Measurements from ENCODE around the gene CCNQ.

Gene CCNQ

DNA sequence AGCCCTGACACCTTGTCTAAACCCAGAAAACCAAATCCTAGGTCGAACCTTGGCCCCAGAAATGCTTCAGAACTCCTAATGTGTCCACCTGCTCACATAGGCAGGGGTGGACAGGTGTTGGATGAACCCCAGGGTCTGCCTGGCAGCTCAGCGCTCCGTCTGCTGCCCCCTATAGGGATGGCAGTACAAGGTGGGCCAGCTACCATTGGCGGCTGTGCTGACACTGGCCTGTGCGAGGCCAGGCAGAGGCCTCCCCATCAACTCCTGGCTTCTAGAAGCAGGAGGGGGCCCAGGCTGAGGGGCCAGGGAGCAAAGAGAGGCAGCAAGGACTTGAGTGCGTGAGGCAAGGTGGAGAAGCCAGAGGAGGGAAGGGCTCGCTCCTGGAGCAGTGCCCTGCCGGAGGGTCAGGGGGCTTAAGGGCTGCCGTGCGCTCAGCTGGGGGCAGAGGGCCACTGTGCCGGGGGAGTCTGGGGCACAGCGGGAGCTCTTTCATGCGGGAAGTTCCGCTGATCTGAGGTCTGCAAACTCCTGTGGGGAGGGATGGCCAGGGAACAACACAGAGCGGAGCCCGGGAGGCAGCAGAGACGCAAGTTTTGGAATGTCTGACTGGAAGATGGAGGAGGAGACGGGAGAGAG, 20.6 kb downstream of the CCNQ start:
- DNase-seq, result peak; percentile 26
- Histone ChIP-seq H3K27ac (ENCODE audit: low read depth, low read length) (no peak overlapping the region), H3K9ac (ENCODE audit: low read length) (no peak overlapping the region), H3K79me1 (ENCODE audit: low read length) (no peaks in the 10 kb centered on the region), H2BK5ac (ENCODE audit: low read length) (no peak overlapping the region), H3K27me3 (ENCODE audit: insufficient read depth, low read length, poor library complexity) (no peaks in the 10 kb centered on the region), H3K79me2 (ENCODE audit: control insufficient read depth, insufficient read depth, low read length) (no peaks in the 10 kb centered on the region), H3K18ac (ENCODE audit: low read length) (no peak overlapping the region), H3K23ac (ENCODE audit: low read length) (no peak overlapping the region), H3K4me1 (ENCODE audit: control insufficient read depth, low read depth, low read length) (no peaks in the 10 kb centered on the region), H2AK5ac (ENCODE audit: low read length) (no peak overlapping the region), H2BK15ac (replicated peaks; ENCODE audit: low read depth) (no peak overlapping the region), H3K4me2 (ENCODE audit: low read length) (no peak overlapping the region), H3K36me3 (ENCODE audit: control insufficient read depth, insufficient read depth, low read length) (no peaks in the 10 kb centered on the region), H2BK120ac (ENCODE audit: low read depth, low read length) (no peak overlapping the region), H3K56ac (ENCODE audit: low read length) (no peak overlapping the region), H3K4ac (ENCODE audit: low read depth, low read length) (no peak overlapping the region), H3K4me3 (ENCODE audit: low read length) (no peak overlapping the region), H4K5ac (ENCODE audit: low read length) (no peak overlapping the region), H4K8ac (ENCODE audit: low read depth, low read length) (no peak overlapping the region)
- WGBS (ENCODE audit: extremely low coverage, insufficient coverage, low lambda C conversion rate), result no CpG with 5 or more reads among the region's 18 CpGs

DNA sequence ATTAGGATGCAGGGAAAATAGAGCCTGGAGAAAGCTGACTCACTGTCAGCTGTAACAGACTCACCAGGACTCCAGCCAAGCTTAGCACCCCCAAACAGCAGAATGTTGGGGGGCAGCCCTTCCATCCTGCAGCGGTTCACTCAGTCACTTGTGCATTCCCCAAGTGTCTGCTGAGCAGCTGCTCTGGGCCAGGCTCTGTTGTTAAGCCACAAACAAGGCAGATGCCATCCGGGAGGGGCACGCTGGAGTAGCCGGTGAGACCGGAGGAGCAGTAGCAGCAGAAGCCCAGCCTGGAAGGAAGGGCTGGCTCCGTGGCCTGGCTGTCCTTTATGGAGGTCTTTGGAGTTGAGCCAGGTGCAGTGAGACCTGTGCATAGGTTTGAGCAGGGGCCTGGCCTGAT, 22.0 kb downstream of the CCNQ start:
- Histone ChIP-seq H3K79me2 (ENCODE audit: control insufficient read depth, insufficient read depth, low read length) (no peaks in the 10 kb centered on the region), H3K4ac (ENCODE audit: low read depth, low read length) (no peak overlapping the region), H3K4me1 (ENCODE audit: control insufficient read depth, low read depth, low read length) (no peaks in the 10 kb centered on the region), H3K79me1 (ENCODE audit: low read length) (no peaks in the 10 kb centered on the region), H4K5ac (ENCODE audit: low read length) (no peak overlapping the region), H4K8ac (ENCODE audit: low read depth, low read length) (no peak overlapping the region), H2BK5ac (ENCODE audit: low read length) (no peak overlapping the region), H2AK5ac (ENCODE audit: low read length) (no peak overlapping the region), H3K9ac (ENCODE audit: low read length) (no peak overlapping the region), H3K18ac (ENCODE audit: low read length) (no peak overlapping the region), H2BK15ac (replicated peaks; ENCODE audit: low read depth) (no peak overlapping the region), H2BK120ac (ENCODE audit: low read depth, low read length) (no peak overlapping the region), H3K4me2 (ENCODE audit: low read length) (no peak overlapping the region), H3K36me3 (ENCODE audit: control insufficient read depth, insufficient read depth, low read length) (no peaks in the 10 kb centered on the region), H3K27me3 (ENCODE audit: insufficient read depth, low read length, poor library complexity) (no peaks in the 10 kb centered on the region), H3K27ac (ENCODE audit: low read depth, low read length) (no peak overlapping the region), H3K4me3 (ENCODE audit: low read length) (no peak overlapping the region), H3K23ac (ENCODE audit: low read length) (no peak overlapping the region), H3K56ac (ENCODE audit: low read length) (no peak overlapping the region)
- no CpG with 5 or more reads among the region's 6 CpGs for WGBS (ENCODE audit: extremely low coverage, insufficient coverage, low lambda C conversion rate)
- DNase-seq, result no peak

DNA sequence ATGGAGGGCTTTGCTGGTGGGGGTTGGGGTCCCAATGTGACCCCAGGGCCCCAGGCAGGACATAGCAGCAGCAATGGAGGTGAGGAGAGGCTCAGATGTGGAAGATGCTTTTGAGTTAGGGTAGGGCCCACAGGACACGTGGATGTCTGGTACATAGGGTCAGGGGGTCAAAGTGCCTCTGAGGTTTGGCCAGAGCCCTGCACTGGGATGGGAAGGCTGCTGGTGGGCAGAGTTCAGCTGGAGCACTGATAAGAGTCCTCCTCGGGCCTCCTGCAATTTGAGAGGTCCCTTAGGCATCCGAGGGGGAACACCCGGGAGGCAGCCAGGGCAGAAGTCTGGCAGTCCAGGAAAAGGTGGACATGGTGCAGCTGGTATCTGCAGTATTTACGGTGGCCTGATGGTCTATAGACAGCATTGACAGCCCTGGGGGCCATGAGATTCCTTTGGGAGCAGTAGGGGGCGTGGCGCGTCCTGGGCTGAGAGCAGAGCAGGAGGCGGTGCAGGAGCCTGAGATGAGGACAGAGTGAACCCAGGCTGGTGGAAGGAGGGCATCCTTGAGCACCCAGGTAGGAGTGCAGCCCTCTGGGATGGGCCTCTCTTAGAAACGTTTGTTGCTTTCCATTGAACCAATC, 22.6 kb downstream of the CCNQ start:
- no peak overlapping the region for H3K18ac ChIP-seq (ENCODE audit: low read length)
- no peak overlapping the region for H3K4ac ChIP-seq (ENCODE audit: low read depth, low read length)
- H4K8ac ChIP-seq (ENCODE audit: low read depth, low read length), result no peak overlapping the region
- no peak overlapping the region for H3K4me3 ChIP-seq (ENCODE audit: low read length)
- H3K4me1 ChIP-seq (ENCODE audit: control insufficient read depth, low read depth, low read length), result no peaks in the 10 kb centered on the region
- H3K56ac ChIP-seq (ENCODE audit: low read length), result no peak overlapping the region
- no peak overlapping the region for H2BK15ac ChIP-seq (replicated peaks; ENCODE audit: low read depth)
- H4K5ac ChIP-seq (ENCODE audit: low read length), result no peak overlapping the region
- H3K23ac ChIP-seq (ENCODE audit: low read length), result no peak overlapping the region
- no peak overlapping the region for H3K9ac ChIP-seq (ENCODE audit: low read length)
- no peaks in the 10 kb centered on the region for H3K79me1 ChIP-seq (ENCODE audit: low read length)
- H2BK5ac ChIP-seq (ENCODE audit: low read length), result no peak overlapping the region
- no CpG with 5 or more reads among the region's 10 CpGs for WGBS (ENCODE audit: extremely low coverage, insufficient coverage, low lambda C conversion rate)
- no peak overlapping the region for H3K27ac ChIP-seq (ENCODE audit: low read depth, low read length)
- no peaks in the 10 kb centered on the region for H3K27me3 ChIP-seq (ENCODE audit: insufficient read depth, low read length, poor library complexity)
- no peak overlapping the region for H2BK120ac ChIP-seq (ENCODE audit: low read depth, low read length)
- DNase-seq, result no peak
- no peak overlapping the region for H2AK5ac ChIP-seq (ENCODE audit: low read length)
- H3K4me2 ChIP-seq (ENCODE audit: low read length), result no peak overlapping the region
- H3K79me2 ChIP-seq (ENCODE audit: control insufficient read depth, insufficient read depth, low read length), result no peaks in the 10 kb centered on the region
- H3K36me3 ChIP-seq (ENCODE audit: control insufficient read depth, insufficient read depth, low read length), result no peaks in the 10 kb centered on the region

DNA sequence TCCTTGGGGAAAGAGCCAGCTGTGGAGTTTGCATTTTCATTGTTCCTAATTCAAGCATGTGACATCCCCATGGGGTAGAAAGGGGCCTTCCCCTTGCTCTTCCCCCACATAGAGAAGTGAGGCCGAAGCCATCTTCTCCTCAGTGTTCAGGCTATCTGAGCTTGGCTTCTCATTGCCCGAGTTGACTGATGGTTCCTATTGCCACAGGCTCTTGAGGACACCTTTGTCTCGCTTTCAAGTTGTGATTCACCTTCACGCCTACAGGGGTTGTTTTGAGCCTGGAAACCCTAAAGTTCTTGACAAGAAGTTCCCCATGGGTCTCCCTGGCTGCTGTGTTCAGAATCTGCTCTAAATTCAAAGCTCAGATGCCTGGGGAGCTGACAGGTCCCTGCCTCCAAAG, 25.0 kb downstream of the CCNQ start:
- H3K4me1 ChIP-seq (ENCODE audit: control insufficient read depth, low read depth, low read length), result no peaks in the 10 kb centered on the region
- no peaks in the 10 kb centered on the region for H3K36me3 ChIP-seq (ENCODE audit: control insufficient read depth, insufficient read depth, low read length)
- H3K27ac ChIP-seq (ENCODE audit: low read depth, low read length), result no peak overlapping the region
- H3K56ac ChIP-seq (ENCODE audit: low read length), result no peak overlapping the region
- no peak overlapping the region for H3K9ac ChIP-seq (ENCODE audit: low read length)
- no peak overlapping the region for H3K18ac ChIP-seq (ENCODE audit: low read length)
- no peak overlapping the region for H4K5ac ChIP-seq (ENCODE audit: low read length)
- DNase-seq, result peak; percentile 49
- no peak overlapping the region for H4K8ac ChIP-seq (ENCODE audit: low read depth, low read length)
- no peak overlapping the region for H2AK5ac ChIP-seq (ENCODE audit: low read length)
- H3K79me2 ChIP-seq (ENCODE audit: control insufficient read depth, insufficient read depth, low read length), result no peaks in the 10 kb centered on the region
- no peaks in the 10 kb centered on the region for H3K27me3 ChIP-seq (ENCODE audit: insufficient read depth, low read length, poor library complexity)
- no peak overlapping the region for H2BK15ac ChIP-seq (replicated peaks; ENCODE audit: low read depth)
- H3K79me1 ChIP-seq (ENCODE audit: low read length), result no peaks in the 10 kb centered on the region
- H3K23ac ChIP-seq (ENCODE audit: low read length), result no peak overlapping the region
- no peak overlapping the region for H3K4me2 ChIP-seq (ENCODE audit: low read length)
- H2BK5ac ChIP-seq (ENCODE audit: low read length), result no peak overlapping the region
- no peak overlapping the region for H2BK120ac ChIP-seq (ENCODE audit: low read depth, low read length)
- no CpG with 5 or more reads among the region's 4 CpGs for WGBS (ENCODE audit: extremely low coverage, insufficient coverage, low lambda C conversion rate)
- H3K4me3 ChIP-seq (ENCODE audit: low read length), result no peak overlapping the region
- H3K4ac ChIP-seq (ENCODE audit: low read depth, low read length), result no peak overlapping the region

DNA sequence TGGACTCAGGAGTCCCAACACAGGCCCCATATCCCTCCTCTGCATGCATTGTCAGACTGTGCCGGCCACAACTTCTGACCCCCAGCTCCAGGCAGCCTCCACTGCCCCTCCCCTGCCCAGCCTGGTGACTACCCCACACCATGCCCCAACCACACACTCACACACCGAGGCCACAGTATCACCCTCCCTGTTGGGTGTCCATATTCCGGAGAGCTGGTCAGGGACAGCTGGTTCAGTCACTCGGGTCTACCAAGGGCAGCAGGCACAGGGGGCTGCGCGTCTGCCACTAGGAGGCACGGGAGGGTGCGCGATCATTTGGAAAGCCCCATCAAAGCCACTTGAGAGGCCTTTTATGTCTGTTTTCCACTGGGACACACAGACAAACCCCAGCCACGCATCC, 26.3 kb downstream of the CCNQ start:
- no peak overlapping the region for H3K27ac ChIP-seq (ENCODE audit: low read depth, low read length)
- no peak overlapping the region for H2AK5ac ChIP-seq (ENCODE audit: low read length)
- no peak for DNase-seq
- H3K4me2 ChIP-seq (ENCODE audit: low read length), result no peak overlapping the region
- H3K18ac ChIP-seq (ENCODE audit: low read length), result no peak overlapping the region
- no peaks in the 10 kb centered on the region for H3K36me3 ChIP-seq (ENCODE audit: control insufficient read depth, insufficient read depth, low read length)
- no peak overlapping the region for H3K4ac ChIP-seq (ENCODE audit: low read depth, low read length)
- no peak overlapping the region for H4K8ac ChIP-seq (ENCODE audit: low read depth, low read length)
- H4K5ac ChIP-seq (ENCODE audit: low read length), result no peak overlapping the region
- no peak overlapping the region for H2BK15ac ChIP-seq (replicated peaks; ENCODE audit: low read depth)
- H2BK5ac ChIP-seq (ENCODE audit: low read length), result no peak overlapping the region
- H3K56ac ChIP-seq (ENCODE audit: low read length), result no peak overlapping the region
- no peaks in the 10 kb centered on the region for H3K4me1 ChIP-seq (ENCODE audit: control insufficient read depth, low read depth, low read length)
- H3K9ac ChIP-seq (ENCODE audit: low read length), result no peak overlapping the region
- H3K79me1 ChIP-seq (ENCODE audit: low read length), result no peaks in the 10 kb centered on the region
- H2BK120ac ChIP-seq (ENCODE audit: low read depth, low read length), result no peak overlapping the region
- no peak overlapping the region for H3K23ac ChIP-seq (ENCODE audit: low read length)
- H3K27me3 ChIP-seq (ENCODE audit: insufficient read depth, low read length, poor library complexity), result no peaks in the 10 kb centered on the region
- H3K79me2 ChIP-seq (ENCODE audit: control insufficient read depth, insufficient read depth, low read length), result no peaks in the 10 kb centered on the region
- WGBS (ENCODE audit: extremely low coverage, insufficient coverage, low lambda C conversion rate), result no CpG with 5 or more reads among the region's 10 CpGs
- no peak overlapping the region for H3K4me3 ChIP-seq (ENCODE audit: low read length)

DNA sequence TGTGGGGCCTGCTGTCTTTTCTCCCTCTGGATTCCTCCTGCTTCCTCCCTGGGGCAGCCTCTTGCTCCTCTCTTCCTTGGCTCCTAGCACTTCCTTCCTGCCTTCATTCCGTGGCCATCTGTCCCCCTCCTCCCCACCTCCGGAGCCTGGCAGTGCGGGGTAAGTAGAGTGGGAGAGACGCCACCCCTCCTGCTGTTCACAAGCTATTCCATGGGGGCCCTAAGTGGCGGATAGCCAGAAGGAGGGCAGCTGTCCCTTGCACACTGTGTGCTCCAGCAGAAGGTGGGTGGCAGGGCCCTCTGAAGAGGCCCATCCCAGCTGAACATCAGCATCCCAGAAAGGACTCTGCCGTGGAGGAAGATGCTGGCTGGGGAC, 27.4 kb downstream of the CCNQ start:
- no peak overlapping the region for H3K4me3 ChIP-seq (ENCODE audit: low read length)
- no peak overlapping the region for H2BK120ac ChIP-seq (ENCODE audit: low read depth, low read length)
- H3K4me2 ChIP-seq (ENCODE audit: low read length), result no peak overlapping the region
- no peak overlapping the region for H2AK5ac ChIP-seq (ENCODE audit: low read length)
- H3K23ac ChIP-seq (ENCODE audit: low read length), result no peak overlapping the region
- no peak overlapping the region for H3K9ac ChIP-seq (ENCODE audit: low read length)
- H2BK5ac ChIP-seq (ENCODE audit: low read length), result no peak overlapping the region
- no peaks in the 10 kb centered on the region for H3K79me2 ChIP-seq (ENCODE audit: control insufficient read depth, insufficient read depth, low read length)
- no peak overlapping the region for H3K18ac ChIP-seq (ENCODE audit: low read length)
- H3K4me1 ChIP-seq (ENCODE audit: control insufficient read depth, low read depth, low read length), result no peaks in the 10 kb centered on the region
- no peak overlapping the region for H3K4ac ChIP-seq (ENCODE audit: low read depth, low read length)
- no peak for DNase-seq
- H4K5ac ChIP-seq (ENCODE audit: low read length), result no peak overlapping the region
- no peaks in the 10 kb centered on the region for H3K79me1 ChIP-seq (ENCODE audit: low read length)
- H4K8ac ChIP-seq (ENCODE audit: low read depth, low read length), result no peak overlapping the region
- H3K27ac ChIP-seq (ENCODE audit: low read depth, low read length), result no peak overlapping the region
- H3K56ac ChIP-seq (ENCODE audit: low read length), result no peak overlapping the region
- WGBS (ENCODE audit: extremely low coverage, insufficient coverage, low lambda C conversion rate), result no CpG with 5 or more reads among the region's 6 CpGs
- H3K36me3 ChIP-seq (ENCODE audit: control insufficient read depth, insufficient read depth, low read length), result no peaks in the 10 kb centered on the region
- H2BK15ac ChIP-seq (replicated peaks; ENCODE audit: low read depth), result no peak overlapping the region
- H3K27me3 ChIP-seq (ENCODE audit: insufficient read depth, low read length, poor library complexity), result no peaks in the 10 kb centered on the region

Measured in mesendoderm (in vitro differentiated cells).